Measurements from ENCODE around the gene CAPN13.

The CAPN13 gene

GRCh38 chr2:30807249-30807648, at the start of gene CAPN13:
Gene CAPN13, minus strand, starts transcription at chr2:30807446. Its CDS starts 20,121 bp downstream, at chr2:30787325.
- Histone ChIP-seq H3K36me3 (ENCODE audit: control insufficient read depth, insufficient read depth, low read length) (no peaks in the 10 kb centered on the region), H3K4me1 (ENCODE audit: control insufficient read depth, insufficient read depth, low read length) (peaks cover 10% of the 10 kb centered on the region; the same call in 1 of the 2 replicates), H3K27me3 (ENCODE audit: control insufficient read depth, insufficient read depth, low read length) (no peaks in the 10 kb centered on the region), H3K27ac (ENCODE audit: low read depth, low read length) (peak within 1 kb of the TSS; percentile 70), H3K9ac (ENCODE audit: low read depth, low read length) (peak within 1 kb of the TSS; percentile 36; the same call in 1 of the 2 replicates), H3K4me3 (ENCODE audit: low read depth, low read length) (peak within 1 kb of the TSS; percentile 28; the same call in 1 of the 2 replicates), H3K9me3 (ENCODE audit: control insufficient read depth, insufficient read depth, low read length) (no peaks in the 10 kb centered on the region)

- no peaks in the 10 kb centered on the region for H3K36me3 ChIP-seq (ENCODE audit: control insufficient read depth, insufficient read depth, low read length)
- no peak overlapping the region for H3K27ac ChIP-seq (ENCODE audit: low read depth, low read length)
- H3K4me1 ChIP-seq (ENCODE audit: control insufficient read depth, insufficient read depth, low read length) = no peaks in the 10 kb centered on the region
- H3K4me3 ChIP-seq (ENCODE audit: low read depth, low read length) = no peak overlapping the region
- no peaks in the 10 kb centered on the region for H3K27me3 ChIP-seq (ENCODE audit: control insufficient read depth, insufficient read depth, low read length)
- no peak overlapping the region for H3K9ac ChIP-seq (ENCODE audit: low read depth, low read length)
- no peaks in the 10 kb centered on the region for H3K9me3 ChIP-seq (ENCODE audit: control insufficient read depth, insufficient read depth, low read length)
Observed at GRCh38 chr2:30847841-30848240, 40.6 kb upstream of the CAPN13 start.

DNA sequence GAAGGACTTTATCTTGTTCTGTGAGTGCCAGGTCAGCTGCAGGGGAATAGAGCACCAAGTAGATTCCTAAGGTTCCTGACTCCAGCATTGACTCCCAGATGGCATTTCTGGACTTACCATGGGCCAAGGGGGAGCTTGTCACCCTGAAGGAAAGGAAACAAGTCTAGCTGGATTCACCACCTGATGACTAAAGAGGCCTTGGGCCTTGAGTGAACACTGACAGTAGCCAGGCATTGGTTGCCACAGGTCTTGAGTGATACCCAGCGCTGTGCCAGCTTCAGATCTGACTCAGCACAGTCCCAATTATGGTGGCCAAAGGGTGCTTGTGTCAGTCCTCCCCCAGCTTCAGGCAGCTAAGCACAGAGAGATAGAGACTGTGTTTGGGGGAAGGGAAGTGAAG, 40.1 kb upstream of the CAPN13 start:
- Histone ChIP-seq H3K4me1 (ENCODE audit: control insufficient read depth, insufficient read depth, low read length) (no peaks in the 10 kb centered on the region), H3K27me3 (ENCODE audit: control insufficient read depth, insufficient read depth, low read length) (no peaks in the 10 kb centered on the region), H3K36me3 (ENCODE audit: control insufficient read depth, insufficient read depth, low read length) (no peaks in the 10 kb centered on the region), H3K27ac (ENCODE audit: low read depth, low read length) (no peak overlapping the region), H3K9me3 (ENCODE audit: control insufficient read depth, insufficient read depth, low read length) (no peaks in the 10 kb centered on the region), H3K9ac (ENCODE audit: low read depth, low read length) (no peak overlapping the region), H3K4me3 (ENCODE audit: low read depth, low read length) (no peak overlapping the region)

DNA sequence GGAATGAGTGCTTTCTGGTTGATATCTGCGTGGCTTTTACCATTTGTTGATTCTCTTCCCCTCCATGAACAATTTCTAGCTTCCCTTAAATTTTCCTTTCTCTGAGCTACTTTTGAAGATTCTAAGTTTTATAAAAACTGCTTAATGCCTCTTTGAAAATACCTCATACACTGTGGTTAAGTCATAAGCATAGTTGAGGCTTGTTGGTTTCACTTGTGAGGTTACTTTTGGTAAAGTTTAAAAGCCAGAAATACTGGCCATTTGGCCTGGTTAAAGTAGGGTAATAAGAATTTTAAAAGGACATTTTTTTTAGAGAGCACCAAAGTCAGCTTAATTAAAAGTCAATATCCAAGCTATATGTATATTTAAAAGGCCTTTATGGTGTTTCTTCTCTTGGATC, 21.3 kb upstream of the CAPN13 start:
- Histone ChIP-seq H3K27ac (ENCODE audit: low read depth, low read length) (no peak overlapping the region), H3K9me3 (ENCODE audit: control insufficient read depth, insufficient read depth, low read length) (peaks cover 20% of the 10 kb centered on the region), H3K4me3 (ENCODE audit: low read depth, low read length) (no peak overlapping the region)

GRCh38 chr2:30826916-30827315, 19.7 kb upstream of the CAPN13 start:
- H3K9ac ChIP-seq (ENCODE audit: low read depth, low read length) = no peak overlapping the region
- H3K27ac ChIP-seq (ENCODE audit: low read depth, low read length) = no peak overlapping the region
- H3K27me3 ChIP-seq (ENCODE audit: control insufficient read depth, insufficient read depth, low read length) = no peaks in the 10 kb centered on the region
- no peaks in the 10 kb centered on the region for H3K4me1 ChIP-seq (ENCODE audit: control insufficient read depth, insufficient read depth, low read length)
- no peaks in the 10 kb centered on the region for H3K36me3 ChIP-seq (ENCODE audit: control insufficient read depth, insufficient read depth, low read length)
- H3K4me3 ChIP-seq (ENCODE audit: low read depth, low read length) = no peak overlapping the region
- H3K9me3 ChIP-seq (ENCODE audit: control insufficient read depth, insufficient read depth, low read length) = peaks cover 20% of the 10 kb centered on the region

More for the DNA sequence above, 21.3 kb upstream of the CAPN13 start:
- Histone ChIP-seq H3K9ac (ENCODE audit: low read depth, low read length) (no peak overlapping the region), H3K27me3 (ENCODE audit: control insufficient read depth, insufficient read depth, low read length) (no peaks in the 10 kb centered on the region), H3K36me3 (ENCODE audit: control insufficient read depth, insufficient read depth, low read length) (no peaks in the 10 kb centered on the region), H3K4me1 (ENCODE audit: control insufficient read depth, insufficient read depth, low read length) (no peaks in the 10 kb centered on the region)

DNA sequence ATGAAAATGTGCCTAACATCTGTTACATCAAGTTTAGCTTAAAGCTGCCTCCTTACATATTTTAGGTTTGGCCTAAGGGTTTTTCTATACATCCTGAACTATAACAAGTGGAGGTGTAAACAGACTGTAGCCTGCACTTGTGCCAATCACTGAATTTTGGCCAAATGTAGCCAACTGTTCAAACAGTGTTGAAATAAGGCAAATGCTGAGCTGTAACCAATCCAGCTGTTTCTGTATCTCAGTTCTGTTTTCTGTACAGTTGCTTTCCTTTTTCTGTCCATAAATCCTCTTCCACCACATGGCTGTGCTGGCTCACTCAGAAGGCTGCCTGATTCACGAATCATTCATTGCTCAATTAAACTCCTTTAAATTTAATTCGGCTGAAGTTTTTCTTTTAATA, 19.2 kb upstream of the CAPN13 start:
- no peaks in the 10 kb centered on the region for H3K36me3 ChIP-seq (ENCODE audit: control insufficient read depth, insufficient read depth, low read length)
- H3K27ac ChIP-seq (ENCODE audit: low read depth, low read length) = no peak overlapping the region
- no peaks in the 10 kb centered on the region for H3K4me1 ChIP-seq (ENCODE audit: control insufficient read depth, insufficient read depth, low read length)
- H3K4me3 ChIP-seq (ENCODE audit: low read depth, low read length) = no peak overlapping the region
- H3K9me3 ChIP-seq (ENCODE audit: control insufficient read depth, insufficient read depth, low read length) = peaks cover 20% of the 10 kb centered on the region
- no peaks in the 10 kb centered on the region for H3K27me3 ChIP-seq (ENCODE audit: control insufficient read depth, insufficient read depth, low read length)
- H3K9ac ChIP-seq (ENCODE audit: low read depth, low read length) = no peak overlapping the region

GRCh38 chr2:30823452-30823851, 16.2 kb upstream of the CAPN13 start:
- H3K4me1 ChIP-seq (ENCODE audit: control insufficient read depth, insufficient read depth, low read length) = peaks cover 9% of the 10 kb centered on the region
- H3K27ac ChIP-seq (ENCODE audit: low read depth, low read length) = no peak overlapping the region
- no peaks in the 10 kb centered on the region for H3K27me3 ChIP-seq (ENCODE audit: control insufficient read depth, insufficient read depth, low read length)
- H3K9me3 ChIP-seq (ENCODE audit: control insufficient read depth, insufficient read depth, low read length) = peaks cover 8% of the 10 kb centered on the region
- no peak overlapping the region for H3K9ac ChIP-seq (ENCODE audit: low read depth, low read length)
- no peak overlapping the region for H3K4me3 ChIP-seq (ENCODE audit: low read depth, low read length)
- H3K36me3 ChIP-seq (ENCODE audit: control insufficient read depth, insufficient read depth, low read length) = no peaks in the 10 kb centered on the region

- Histone ChIP-seq H3K27me3 (ENCODE audit: control insufficient read depth, insufficient read depth, low read length) (no peaks in the 10 kb centered on the region), H3K4me3 (ENCODE audit: low read depth, low read length) (no peak overlapping the region), H3K27ac (ENCODE audit: low read depth, low read length) (no peak overlapping the region), H3K36me3 (ENCODE audit: control insufficient read depth, insufficient read depth, low read length) (no peaks in the 10 kb centered on the region), H3K4me1 (ENCODE audit: control insufficient read depth, insufficient read depth, low read length) (peaks cover 9% of the 10 kb centered on the region), H3K9ac (ENCODE audit: low read depth, low read length) (no peak overlapping the region), H3K9me3 (ENCODE audit: control insufficient read depth, insufficient read depth, low read length) (peaks cover 3% of the 10 kb centered on the region; the same call in 1 of the 2 replicates)
Observed at GRCh38 chr2:30821960-30822359, 14.7 kb upstream of the CAPN13 start.

GRCh38 chr2:30820381-30821055, 13.3 kb upstream of the CAPN13 start:
- H3K4me1 ChIP-seq (ENCODE audit: control insufficient read depth, insufficient read depth, low read length) = peaks cover 9% of the 10 kb centered on the region
- no peaks in the 10 kb centered on the region for H3K27me3 ChIP-seq (ENCODE audit: control insufficient read depth, insufficient read depth, low read length)
- no peak overlapping the region for H3K4me3 ChIP-seq (ENCODE audit: low read depth, low read length)
- no peak overlapping the region for H3K9ac ChIP-seq (ENCODE audit: low read depth, low read length)
- no peaks in the 10 kb centered on the region for H3K36me3 ChIP-seq (ENCODE audit: control insufficient read depth, insufficient read depth, low read length)
- no peak overlapping the region for H3K27ac ChIP-seq (ENCODE audit: low read depth, low read length)
- H3K9me3 ChIP-seq (ENCODE audit: control insufficient read depth, insufficient read depth, low read length) = no peaks in the 10 kb centered on the region

DNA sequence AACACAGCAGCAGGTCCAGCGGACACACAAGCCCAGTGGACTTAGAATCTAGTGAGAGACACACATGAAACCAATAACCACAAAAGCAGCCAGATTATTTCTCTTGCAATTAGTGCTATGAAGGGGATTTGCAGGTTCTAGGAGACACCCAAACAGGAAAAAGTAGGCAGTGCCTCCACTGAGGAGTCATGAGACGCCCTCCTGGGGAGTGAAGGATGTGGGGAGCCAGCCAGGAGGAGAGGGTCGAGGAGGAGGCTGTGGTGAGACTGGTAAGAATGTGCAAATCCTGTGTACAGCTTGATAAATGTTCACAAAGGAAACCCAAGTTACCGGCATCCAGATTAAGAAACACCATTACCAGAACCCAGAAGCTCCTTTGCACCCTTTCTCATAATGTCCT, 2.7 kb upstream of the CAPN13 start:
- Histone ChIP-seq H3K27ac (ENCODE audit: low read depth, low read length) (no peak overlapping the region), H3K4me1 (ENCODE audit: control insufficient read depth, insufficient read depth, low read length) (peaks cover 10% of the 10 kb centered on the region; the same call in 1 of the 2 replicates), H3K36me3 (ENCODE audit: control insufficient read depth, insufficient read depth, low read length) (no peaks in the 10 kb centered on the region), H3K27me3 (ENCODE audit: control insufficient read depth, insufficient read depth, low read length) (no peaks in the 10 kb centered on the region), H3K9me3 (ENCODE audit: control insufficient read depth, insufficient read depth, low read length) (no peaks in the 10 kb centered on the region), H3K4me3 (ENCODE audit: low read depth, low read length) (no peak overlapping the region), H3K9ac (ENCODE audit: low read depth, low read length) (no peak overlapping the region)

GRCh38 chr2:30808695-30809094, 1.4 kb upstream of the CAPN13 start:
- no peak overlapping the region for H3K4me3 ChIP-seq (ENCODE audit: low read depth, low read length)
- H3K27me3 ChIP-seq (ENCODE audit: control insufficient read depth, insufficient read depth, low read length) = no peaks in the 10 kb centered on the region
- no peak overlapping the region for H3K27ac ChIP-seq (ENCODE audit: low read depth, low read length)
- H3K9me3 ChIP-seq (ENCODE audit: control insufficient read depth, insufficient read depth, low read length) = no peaks in the 10 kb centered on the region
- peaks cover 10% of the 10 kb centered on the region; the same call in 1 of the 2 replicates for H3K4me1 ChIP-seq (ENCODE audit: control insufficient read depth, insufficient read depth, low read length)
- H3K9ac ChIP-seq (ENCODE audit: low read depth, low read length) = no peak overlapping the region
- no peaks in the 10 kb centered on the region for H3K36me3 ChIP-seq (ENCODE audit: control insufficient read depth, insufficient read depth, low read length)
